GM13977 (cell line): ENCODE measurements around the gene PGAP6.

Experiments used
- DNase-seq: peaks from one replicate; pipeline ENCODE4 v3.0.0; 2012; ENCODE audit warnings: low spot score
- CTCF ChIP-seq: IDR thresholded peaks from 2 replicates; pipeline ENCODE4 v1.5.1; 2012; ENCODE audit warnings: mild to moderate bottlenecking, control low read depth; ENCODE audit not compliant: insufficient read depth; ENCODE audit errors: extremely low read depth, missing control alignments
- in situ Hi-C: fragments of 300-500 bp; cut with MboI; formaldehyde crosslinking; loops from one replicate; pipeline ENCODE4 v1.12.0; 2022; ENCODE audit warnings: low sequenced_read_pairs, low pct_unique_long_range_greater_than_20kb, mixed read lengths, inconsistent platforms; ENCODE audit not compliant: unreplicated experiment

Gene PGAP6

GRCh38 chr16:369275-369865, 12.4 kb downstream of the PGAP6 start:
- TF ChIP-seq CTCF = no peak

GRCh38 chr16:368388-369158, 13.2 kb downstream of the PGAP6 start:
- TF ChIP-seq CTCF = no peak

More at GRCh38 chr16:369275-369865, 12.4 kb downstream of the PGAP6 start:
- DNase-seq = no peak
- in situ Hi-C loops = no loop called here

GRCh38 chr16:367333-367903, 14.4 kb downstream of the PGAP6 start:
- in situ Hi-C loops = no loop called here
- no peak for DNase-seq
- TF ChIP-seq CTCF = no peak

More at GRCh38 chr16:368388-369158, 13.2 kb downstream of the PGAP6 start:
- no peak for DNase-seq
- in situ Hi-C loops = no loop called here

- in situ Hi-C loops = no loop called here
- no peak for TF ChIP-seq CTCF
- DNase-seq = no peak
These were observed 15.3 kb downstream of the PGAP6 start for GRCh38 chr16:366476-366875.

GRCh38 chr16:364595-365491, 16.9 kb downstream of the PGAP6 start:
- TF ChIP-seq CTCF = no peak
- DNase-seq = no peak
- in situ Hi-C loops = no loop called here

- in situ Hi-C loops = no loop called here
- no peak for DNase-seq
- no peak for TF ChIP-seq CTCF
These were observed 17.9 kb downstream of the PGAP6 start for GRCh38 chr16:363766-364490.
